Skin of body (tissue), 2 donors: ENCODE results near the gene TRIM44. TPM values are rescaled to one million over a fixed set of nuclear protein-coding genes. Genes with fewer than 3 reads are reported as not detected.
A peak's percentile ranks its signal among the peaks of the same experiment; 100 is the strongest.

Experiments
- DNase-seq: peaks from one replicate; lab custom pipeline; 2025; lab: John Stamatoyannopoulos, UW
- total RNA-seq: library from RNA; depleted of rRNA; stranded (reverse); fragments of >200 nt; gene quantifications from one replicate; pipeline ENCODE4 v1.2.3, GENCODE V29; 2014

The TRIM44 gene
- 10.7 TPM for total RNA-seq

DNA sequence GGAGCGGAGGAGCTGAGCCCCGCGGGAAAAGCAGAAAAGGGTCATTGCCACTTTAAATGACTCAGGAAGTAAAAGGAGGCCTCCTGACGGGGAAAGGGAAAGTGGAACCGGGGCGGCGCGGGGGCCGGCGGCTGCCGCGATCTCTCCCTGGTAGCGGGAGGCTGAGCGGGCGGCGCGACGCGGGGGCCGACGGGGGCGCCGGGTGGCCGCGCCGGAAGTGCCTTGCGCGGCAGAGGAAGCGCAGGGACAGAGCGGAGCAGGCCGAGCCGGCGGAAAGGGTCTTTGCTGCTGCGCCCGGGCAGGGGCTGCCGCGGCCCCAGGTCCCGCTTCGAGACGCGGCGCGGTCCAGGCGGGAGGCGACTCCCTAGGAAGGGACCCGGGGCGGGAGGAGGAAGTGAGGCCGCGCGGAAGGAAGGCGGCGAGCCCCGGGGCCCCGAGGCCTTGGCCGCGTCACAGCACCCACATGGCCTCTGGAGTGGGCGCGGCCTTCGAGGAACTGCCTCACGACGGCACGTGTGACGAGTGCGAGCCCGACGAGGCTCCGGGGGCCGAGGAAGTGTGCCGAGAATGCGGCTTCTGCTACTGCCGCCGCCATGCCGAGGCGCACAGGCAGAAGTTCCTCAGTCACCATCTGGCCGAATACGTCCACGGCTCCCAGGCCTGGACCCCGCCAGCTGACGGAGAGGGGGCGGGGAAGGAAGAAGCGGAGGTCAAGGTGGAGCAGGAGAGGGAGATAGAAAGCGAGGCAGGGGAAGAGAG, at the start of gene TRIM44:
Gene TRIM44, plus strand, starts transcription at position 127 of the 759 bp plus-strand sequence. Its CDS starts 337 bp downstream, at position 464.
- peak; percentile 84 for DNase-seq

DNA sequence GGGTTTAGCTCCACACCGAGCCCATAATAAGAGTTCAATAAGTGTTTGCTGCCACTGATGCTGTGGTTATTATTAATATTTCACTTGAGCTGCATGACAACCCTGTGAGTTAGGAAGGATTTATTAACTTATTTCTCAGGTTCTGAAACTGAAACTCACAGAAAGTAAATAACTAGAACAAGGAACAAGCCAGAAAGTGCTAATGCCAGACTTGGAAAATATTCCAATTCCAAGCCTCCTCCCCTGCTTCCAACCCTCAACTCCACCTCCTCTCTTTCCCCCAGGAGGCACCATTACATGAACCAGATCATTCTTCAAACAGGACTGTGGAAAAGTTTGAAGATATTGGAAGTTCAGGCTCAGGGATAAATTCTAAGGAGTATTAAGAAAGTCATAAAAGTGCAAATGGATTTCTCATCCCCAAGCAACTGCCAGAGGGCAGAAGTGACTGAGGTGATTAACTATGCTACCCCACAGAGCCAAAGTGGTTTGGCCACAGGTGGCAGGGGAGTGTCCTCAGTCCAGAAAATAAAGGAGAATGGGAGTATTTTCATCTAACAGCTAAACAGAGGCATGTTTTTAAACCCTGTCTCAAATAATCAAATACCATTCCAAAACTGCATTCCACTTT, 47.5 kb upstream of the TRIM44 start:
- DNase-seq: no peak

DNA sequence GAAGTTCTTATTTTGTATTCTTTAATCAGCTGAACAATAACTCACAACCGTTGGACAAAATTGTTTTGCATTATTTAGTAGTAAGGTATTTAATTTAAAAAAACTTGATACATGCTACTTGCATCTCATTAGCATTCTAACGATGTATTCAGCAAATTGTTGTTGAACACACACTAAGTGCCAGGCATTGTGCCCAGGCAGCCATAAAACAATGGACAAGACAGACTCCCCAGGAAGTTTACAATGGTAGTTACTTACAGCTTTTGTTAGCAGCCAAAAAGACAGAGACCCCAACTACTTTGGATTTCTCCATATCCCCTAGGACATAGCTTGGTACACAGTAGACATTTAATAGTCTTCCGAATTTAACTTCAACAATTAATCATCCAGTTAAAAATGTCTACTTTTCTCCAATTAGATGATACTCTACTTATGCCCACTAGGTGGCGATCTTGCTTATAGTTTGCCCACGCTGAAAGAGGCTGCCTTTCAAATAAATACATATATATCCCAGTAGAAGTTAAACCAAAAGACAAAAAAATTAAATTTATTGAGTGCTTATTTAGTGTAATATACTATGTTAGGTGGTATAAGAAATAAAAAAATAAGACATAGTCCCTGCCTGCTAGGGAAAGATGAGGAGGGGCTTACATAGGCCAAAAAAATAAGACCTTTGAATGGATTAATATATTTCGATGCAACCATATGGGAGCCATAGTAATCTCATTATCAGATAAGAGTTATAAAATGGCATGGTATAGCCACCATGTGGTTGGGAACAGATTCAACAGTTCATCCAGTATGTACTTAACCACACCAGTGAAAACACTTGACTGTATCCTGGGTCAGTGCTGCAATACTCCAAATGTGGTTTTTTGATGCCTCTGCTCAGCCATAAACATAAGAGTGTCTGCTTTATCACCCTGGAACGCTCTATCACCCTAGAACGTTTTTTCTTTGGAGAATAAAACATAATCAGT, 46.4 kb upstream of the TRIM44 start:
- peak; percentile 65 for DNase-seq

DNA sequence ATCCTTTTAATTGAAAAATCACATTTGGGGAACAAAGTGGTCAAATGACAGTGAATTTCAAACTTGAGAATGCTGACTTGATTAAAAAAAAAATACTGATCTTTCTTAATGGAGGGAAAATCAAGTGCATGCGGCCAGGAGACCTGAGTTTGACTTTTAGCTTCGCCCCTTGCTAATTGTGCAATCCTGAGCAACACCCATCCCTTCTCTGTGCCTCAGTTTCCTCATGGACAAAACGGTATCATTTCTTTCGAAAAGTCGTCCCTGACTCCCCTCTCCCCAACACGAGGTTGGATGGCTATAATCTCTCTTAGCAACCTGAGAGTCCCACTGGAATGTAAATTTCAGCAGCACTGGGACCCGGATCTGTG, 45.3 kb upstream of the TRIM44 start:
- no peak for DNase-seq

DNA sequence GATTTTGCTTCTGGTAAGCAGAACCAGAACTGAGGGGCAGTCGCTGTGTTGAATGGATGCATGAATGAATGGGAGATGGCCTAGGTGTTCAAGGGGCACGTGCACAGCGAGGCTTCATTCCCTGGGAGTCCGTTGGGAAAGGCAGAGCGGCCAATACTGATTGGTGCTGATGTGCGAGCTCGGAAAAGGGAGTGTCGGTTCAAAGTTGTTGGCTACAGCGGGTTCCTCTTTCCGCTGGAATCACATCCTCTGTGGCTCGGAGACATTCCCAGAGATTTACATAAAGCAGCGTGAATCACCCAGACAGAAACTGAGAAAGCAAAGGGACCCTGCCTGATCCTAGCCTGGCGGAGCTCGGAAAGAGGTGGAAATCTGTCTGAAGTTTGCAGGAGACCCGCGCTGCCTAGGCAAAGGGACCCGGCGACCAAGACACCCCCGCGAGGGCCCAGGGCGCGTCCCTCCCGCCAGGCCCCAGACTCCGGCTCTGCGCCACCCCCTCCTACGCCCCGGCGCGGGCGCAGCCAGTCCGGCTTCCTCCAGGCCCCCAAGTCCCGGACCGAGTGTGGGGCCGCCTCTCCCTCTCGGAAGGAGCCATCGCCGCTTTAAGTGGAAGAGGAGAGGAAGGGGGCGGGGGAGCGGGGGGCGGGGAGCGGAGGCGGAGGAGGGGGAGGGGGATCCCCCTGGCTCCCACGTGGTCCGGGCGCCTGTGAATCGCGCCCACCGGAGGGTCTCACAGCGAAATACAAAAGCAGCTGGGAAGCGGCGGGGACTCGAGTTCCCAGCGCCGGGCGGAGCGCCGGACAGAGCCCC, 44.7 kb upstream of the TRIM44 start, which contains the start of gene FJX1:
Gene FJX1, plus strand, starts transcription at position 774 of the 810 bp plus-strand sequence. CDS start 177 bp downstream, outside the sequence.
- DNase-seq: peak; percentile 70

GRCh38 chr11:35618497-35619115, 44.0 kb upstream of the TRIM44 start:
- no peak for DNase-seq

GRCh38 chr11:35619116-35619854, 43.3 kb upstream of the TRIM44 start:
- peak; percentile 8 for DNase-seq

GRCh38 chr11:35619855-35620640, 42.5 kb upstream of the TRIM44 start:
- peak; percentile 23 for DNase-seq

GRCh38 chr11:35620795-35621194, 41.8 kb upstream of the TRIM44 start:
- DNase-seq: no peak

DNA sequence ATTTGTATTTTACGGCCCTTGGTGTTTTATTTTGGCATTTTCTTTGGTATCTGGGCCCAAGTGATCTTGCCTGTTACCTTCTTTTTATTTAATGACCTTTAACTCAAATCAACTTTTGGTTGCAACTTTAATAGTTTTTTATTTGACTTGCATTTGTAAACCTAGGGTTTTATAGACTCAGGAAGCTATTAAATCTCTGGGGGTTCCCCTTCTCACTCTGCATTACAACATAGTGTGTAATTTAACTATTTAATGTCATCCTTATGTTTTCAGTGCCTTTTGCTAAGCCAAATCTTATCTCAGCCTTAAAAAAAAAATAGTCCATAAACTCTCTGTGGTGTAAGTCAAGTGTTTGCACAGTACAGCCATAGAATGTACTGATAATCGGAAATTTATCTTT, 41.0 kb upstream of the TRIM44 start:
- no peak for DNase-seq

DNA sequence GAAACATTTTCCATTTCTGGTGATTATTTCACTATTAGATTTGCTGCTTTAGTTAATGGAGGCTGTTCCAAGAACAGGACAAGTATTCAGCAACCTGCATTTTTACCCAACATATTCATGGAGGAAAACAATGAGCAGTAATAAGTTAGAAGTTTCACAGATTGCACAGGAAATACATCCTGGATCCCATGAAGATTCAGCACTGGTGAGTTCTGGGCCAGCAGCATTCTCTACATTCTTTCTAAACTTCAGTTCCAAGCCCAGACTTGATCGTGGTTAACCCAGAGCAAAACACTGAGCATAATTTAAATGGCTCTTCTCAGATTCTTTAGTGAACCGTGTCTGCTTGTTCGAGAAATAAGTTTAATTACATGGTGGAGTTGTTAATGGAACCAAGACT, 40.5 kb upstream of the TRIM44 start:
- DNase-seq: peak; percentile 9

GRCh38 chr11:35623621-35624168, 38.9 kb upstream of the TRIM44 start:
- no peak for DNase-seq

DNA sequence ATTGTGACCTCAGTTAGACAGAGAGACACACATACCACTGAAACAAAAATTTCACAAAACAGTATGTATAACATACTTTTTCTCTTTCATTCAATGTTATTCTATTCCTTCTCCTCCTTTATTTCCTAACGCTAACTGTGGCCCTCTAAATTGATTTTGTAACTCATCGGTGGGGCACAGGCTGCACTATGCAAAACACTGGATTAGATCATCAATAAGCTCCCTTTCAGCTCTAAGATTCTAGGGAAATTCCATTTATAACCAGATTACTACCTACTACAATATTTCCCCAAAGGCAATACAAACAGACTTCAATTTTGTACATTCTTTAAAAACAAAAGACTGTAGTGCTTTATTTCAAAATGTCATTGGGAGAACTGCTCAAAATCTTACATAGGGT, 38.3 kb upstream of the TRIM44 start:
- DNase-seq: no peak

DNA sequence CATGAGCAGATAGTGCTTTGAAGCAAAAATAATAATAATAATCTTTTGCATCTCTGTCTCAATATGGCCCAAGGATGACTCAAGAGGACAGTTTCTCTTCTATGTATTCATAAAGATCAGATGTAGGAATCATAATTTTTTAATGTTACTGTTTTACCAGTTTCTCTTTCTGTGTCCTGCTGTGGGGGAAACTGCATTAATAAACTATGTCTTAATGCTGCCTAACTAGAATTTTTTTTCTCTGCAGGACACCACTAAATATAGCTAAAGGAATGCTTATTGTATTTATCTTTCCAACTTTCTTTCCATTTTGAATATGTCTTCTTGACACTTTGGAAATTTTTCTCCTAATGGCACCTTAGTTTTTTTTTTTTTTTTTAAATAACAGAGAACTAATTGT, 37.8 kb upstream of the TRIM44 start:
- DNase-seq: no peak

- no peak for DNase-seq
These were observed 36.1 kb upstream of the TRIM44 start for GRCh38 chr11:35626501-35626900.

DNA sequence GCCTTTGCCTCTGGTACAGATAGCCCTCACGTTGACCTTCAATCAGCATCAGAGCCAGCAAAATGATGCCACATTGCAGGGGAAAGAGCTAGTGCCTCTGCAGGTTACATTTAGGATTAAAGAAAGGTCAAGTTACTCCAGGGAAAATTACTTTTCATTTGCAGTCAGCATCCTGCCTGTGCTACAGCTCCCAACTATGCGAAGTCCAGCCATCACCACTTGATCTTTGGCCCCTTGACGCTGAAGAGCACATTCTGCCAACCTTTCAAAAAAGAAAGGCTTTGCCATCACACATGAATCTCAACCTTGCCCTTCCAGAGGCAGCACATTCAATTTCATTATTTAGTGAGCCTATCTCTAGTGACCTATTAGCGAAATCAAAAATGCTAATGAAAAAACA, 33.1 kb upstream of the TRIM44 start:
- no peak for DNase-seq

GRCh38 chr11:35629914-35630313, 32.7 kb upstream of the TRIM44 start:
- no peak for DNase-seq

GRCh38 chr11:35631891-35632290, 30.7 kb upstream of the TRIM44 start:
- no peak for DNase-seq

DNA sequence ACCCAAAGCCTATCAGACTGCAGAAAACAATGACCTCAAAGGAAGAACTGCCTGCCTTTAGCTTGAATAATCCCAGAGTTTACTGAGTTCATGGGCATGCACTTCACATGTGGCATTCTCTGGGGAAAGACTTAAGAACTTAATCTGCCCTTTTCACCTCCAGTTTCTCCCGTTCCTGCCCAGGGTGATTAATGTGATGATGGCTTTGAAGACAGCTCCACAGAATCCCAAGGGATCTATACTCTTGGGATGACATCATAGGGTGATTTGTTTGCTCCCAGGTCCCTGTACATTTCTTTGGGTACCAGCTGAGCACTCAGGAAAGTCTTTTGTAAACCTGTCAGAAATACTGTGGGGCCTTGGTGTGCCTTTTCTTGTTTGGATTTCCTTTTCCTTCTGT, 30.3 kb upstream of the TRIM44 start:
- DNase-seq: no peak
